NCI-H1105 (cell line): ENCODE results near the gene ULK4.

ENCODE experiments used
- DNase-seq: peaks from one replicate; lab custom pipeline; 2025; lab: John Stamatoyannopoulos, UW

ULK4 gene

DNA sequence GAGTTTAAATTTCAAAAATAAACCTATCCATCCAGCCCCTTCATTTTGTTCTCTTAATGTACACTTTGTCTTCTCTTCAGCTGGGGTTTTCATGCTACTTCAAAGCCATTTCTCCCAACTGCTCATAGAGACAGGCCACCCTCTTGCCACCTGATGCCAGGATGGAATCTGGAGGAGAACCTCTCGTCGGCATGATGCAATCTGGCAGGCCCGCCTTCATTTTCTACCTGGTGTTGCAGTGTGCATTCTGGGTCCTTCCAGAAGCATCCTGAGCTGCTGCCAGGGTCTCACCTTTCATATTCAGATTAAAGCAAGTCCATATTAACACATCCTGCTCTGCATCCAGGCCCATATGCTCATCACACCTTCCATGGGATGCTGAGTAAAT lies 701.8 kb downstream of the ULK4 start:
- DNase-seq, result no peak

DNA sequence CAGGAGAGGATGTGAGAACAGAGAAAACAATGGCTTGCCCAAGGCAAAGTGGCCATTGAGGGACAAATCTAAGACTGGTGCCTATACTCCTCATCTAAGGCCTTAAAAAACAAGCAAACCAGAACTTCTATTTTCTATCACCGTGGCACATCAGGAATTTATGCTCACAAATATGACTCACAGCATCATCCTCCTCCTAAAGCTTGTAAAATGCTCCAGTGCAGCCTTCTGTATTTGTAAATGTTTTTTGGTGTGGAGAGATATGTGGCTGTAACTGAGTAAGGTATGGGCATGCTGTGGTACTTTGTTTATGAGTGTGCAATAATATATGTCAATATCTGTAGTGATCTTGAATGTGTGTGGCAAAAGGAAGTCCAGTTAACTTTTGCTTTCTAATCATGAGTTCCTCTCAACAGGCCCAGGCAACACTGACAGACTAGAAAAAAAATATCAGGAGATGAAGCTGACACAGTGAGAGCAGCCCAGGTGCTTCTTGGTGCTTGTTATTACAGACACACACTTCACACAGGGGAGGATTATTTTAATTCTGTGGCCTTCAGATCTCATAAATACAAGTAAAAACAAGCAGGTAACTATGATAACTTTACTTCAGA lies 702.3 kb downstream of the ULK4 start:
- no peak for DNase-seq

DNA sequence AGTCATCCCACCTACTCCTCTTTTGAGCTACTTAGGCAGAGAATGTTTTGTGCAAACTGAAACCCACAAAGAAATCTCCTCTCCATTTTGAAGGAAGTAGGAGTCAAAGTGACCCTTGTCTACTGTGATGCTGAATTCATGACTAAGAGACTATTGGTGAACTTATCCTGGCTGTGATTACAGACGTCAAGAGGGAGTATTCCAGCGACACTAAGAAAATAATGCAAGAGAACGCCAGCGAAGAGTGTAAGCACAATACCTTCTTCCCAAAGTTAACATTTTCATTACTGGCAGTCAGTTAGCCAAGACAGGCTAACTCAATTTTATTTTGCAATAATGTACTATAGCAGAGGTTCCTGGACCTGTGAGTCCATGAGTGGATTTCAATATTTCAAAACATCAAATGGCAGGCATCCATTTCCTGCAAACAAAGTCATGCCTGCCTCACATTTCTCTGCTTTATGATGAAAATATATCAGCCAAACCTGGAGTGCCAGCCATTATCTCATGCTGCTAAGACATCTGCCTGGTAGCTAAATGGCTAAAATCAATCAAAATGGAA lies 703.6 kb downstream of the ULK4 start:
- DNase-seq, result no peak

DNA sequence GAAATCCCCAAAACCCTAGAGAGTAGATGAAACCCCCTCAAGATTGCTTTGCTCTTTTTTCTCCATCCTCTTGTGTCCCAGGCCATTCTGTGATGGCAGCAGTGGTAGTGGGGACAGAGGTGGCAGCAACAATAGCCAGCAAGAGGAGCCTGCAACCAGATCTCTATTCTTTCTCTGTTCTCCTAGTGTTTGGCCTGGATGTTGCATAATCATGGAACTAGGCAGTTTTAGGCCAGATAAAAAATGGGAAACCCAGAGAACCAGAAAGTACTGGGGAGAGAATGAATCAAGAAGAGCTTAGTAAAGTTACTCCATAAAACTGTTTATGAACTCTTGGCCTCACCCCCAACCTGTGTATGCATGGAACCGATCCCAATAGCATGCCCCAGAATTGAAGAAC lies 710.3 kb downstream of the ULK4 start:
- no peak for DNase-seq

DNA sequence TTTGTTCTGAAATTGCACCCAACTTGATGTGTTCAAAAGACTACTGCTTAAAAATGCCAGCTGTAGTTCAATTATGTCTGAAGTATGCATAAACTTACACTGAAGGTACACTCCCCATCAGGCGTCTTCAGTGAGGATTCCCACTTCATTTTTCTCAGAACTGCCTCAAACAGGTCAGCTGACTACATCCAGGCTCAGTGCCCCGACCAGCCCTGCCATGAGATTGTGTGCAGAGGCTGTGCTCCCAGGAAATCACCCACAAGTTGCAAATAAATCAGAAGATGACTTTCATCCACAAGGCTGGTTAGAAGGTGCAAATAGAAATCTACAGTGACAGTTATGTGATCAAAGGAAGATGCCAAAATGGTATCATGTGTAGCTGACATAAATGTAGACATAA lies 711.1 kb downstream of the ULK4 start:
- DNase-seq, result no peak

DNA sequence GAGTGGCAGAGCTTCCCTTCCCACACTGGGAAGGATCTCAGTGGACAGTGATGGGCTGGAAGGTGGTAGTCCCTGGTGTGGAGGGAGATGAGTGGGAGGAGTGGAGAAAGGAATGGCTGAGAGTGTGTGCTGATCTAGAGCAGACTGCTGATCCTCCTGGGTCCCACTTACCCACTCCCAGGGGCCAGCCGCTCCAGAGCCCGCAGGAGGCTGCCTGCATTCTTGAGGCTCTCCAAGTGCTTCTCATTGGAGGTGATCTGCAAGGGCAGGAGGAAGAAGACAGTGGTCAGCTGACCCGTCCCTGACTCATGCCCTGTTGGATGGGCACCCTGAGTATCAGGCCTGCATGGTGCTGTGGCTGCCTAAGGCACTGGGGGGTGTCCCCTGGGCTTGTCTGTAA lies 712.6 kb downstream of the ULK4 start:
- DNase-seq, result no peak

DNA sequence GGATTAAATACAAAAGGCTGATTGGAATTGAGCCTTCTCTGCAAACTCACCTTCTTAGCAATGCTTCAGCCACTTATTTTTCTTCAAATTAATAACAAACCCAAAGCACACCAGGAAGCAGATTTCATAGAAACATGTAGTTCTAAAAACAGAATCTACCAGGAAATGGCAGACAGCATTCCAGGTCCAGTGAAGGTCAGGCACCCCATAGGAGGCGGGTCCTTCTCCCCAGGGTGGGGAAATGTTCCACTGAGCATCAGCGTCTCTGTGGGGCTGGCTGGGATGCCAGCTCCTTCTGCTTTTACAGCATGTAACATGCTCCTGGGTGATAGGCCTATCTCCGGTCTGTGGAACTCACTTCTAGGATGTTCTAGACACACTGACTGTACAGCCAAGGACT lies 713.4 kb downstream of the ULK4 start:
- DNase-seq, result no peak

DNA sequence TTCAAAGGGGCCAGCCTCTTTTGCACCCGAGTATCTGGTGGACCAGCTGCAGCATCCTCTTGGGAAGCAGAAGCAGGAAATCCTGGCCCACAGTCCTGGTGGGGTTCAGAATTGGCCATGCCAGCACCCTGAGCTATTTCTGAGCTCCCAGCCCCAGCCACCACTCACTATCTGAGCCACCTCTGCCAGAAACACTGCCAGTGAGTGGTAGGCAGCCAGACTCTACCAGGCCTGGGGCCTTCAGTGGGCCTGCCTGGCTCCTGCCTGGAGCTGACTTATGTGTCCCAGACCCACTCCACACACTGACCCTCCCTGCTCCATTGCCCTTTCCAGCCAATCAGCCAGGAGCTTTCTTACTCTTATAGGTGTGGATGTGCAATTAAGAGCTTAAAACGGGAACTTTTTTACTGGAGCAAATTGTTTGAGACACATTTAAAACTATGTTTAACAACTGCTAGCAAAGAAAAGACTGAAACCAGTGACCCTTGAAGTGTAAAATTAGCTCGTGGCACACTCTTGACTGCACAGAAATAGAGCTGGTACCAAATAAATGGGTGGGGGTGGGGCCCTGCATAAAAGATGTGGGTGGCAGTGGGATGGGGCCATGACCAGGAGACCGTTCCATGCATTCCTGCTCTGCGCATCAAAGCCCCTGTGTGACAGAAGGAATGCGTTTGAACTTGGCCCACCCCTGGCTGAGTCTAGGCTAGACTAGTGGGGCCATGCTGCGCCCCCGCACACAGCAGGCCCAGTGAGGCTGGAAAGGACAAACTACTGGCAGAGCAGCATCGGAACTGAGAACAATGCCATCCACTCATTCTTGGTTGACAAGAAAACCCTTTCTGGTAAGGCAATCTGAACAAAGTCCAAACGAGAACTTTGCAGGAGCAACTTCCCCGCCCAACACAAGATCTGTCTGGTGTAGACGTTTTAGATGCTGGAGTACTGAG lies 714.6 kb downstream of the ULK4 start:
- no peak for DNase-seq

DNA sequence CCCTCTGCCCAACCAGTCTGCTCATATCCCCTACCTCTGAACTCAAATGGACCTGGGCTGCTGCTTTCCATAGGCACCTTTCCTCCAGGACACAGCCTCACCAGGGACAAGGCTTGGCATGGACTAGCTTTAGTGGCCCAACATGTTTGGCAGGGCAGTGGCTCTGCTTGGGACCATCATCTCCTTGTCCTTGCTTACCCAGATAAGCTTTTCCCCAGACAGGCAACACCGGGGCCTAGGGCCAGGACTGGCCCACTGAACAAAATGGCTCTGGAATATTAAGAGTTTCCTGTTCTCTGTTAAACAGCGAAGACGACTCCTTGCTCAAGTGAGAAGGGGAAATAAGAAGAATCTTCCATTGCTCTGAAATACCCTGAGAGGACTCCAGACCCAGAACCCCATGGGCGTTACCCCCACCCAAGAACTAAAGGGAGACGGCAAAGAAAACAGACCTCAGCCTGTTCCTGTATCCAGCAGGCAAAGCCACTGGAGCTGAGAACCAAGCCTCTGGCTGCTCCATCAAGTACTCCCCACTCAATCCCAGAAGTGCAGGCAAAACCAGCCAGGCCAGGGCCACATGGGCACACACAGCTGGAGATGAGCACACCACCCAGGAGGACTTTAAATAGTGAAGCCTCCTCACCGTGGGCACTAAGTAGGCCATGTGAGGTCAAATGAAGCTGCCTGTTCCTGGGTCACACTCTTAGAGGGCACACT lies 717.1 kb downstream of the ULK4 start:
- DNase-seq, result no peak

DNA sequence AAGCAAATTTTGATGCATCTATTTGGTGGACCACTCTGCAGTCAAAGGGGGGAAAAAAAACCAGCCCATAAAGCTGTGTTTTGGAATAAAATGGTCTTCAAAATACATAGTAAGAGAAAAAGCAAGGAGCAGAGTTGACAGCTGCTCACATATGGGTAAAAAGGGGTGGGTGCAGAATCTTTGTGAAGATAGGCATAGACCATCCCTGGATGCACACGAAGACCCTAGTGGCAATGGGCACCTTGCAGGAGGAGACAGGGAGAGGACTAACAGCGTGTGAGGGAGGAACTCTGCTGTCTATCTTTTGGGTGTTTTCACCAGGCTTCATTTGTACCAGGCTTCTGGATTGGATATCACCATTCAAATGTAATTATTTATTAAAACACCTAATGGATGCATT lies 718.7 kb downstream of the ULK4 start:
- no peak for DNase-seq

DNA sequence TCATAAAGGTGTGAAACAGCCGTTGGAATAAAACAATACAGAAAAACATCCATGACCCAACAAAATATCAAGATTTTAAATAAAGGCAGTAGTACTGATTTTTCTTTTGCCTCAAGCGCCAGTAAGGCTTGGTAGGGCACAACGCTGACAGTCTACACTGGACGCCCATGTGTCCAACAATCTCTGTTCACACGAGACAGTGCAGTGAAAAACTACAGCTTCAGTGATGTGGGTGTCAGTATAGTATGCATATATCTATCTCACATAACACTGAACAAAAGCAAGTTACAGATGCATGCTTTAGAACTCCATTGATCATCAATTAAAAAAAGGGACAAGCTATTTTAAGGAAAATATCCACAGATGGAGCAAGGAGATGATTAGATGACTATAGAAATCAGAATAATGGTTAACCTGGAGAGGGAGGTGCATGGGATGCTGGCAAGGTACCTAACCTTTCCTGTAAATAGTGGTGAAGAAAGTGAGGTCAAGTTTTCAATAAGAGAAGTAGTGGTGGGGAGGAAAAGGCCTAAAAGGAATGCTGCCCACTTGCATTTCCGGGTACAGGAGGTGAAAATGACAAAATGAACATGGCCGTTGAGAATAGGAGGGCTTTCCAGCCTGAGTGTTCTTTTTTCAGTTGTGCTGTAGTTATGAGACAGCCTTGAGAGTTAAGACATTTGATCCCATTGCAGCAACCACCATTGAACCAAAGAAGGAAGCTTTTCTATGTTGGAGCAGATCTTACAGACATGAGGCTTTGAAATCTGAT lies 719.9 kb downstream of the ULK4 start:
- no peak for DNase-seq

DNA sequence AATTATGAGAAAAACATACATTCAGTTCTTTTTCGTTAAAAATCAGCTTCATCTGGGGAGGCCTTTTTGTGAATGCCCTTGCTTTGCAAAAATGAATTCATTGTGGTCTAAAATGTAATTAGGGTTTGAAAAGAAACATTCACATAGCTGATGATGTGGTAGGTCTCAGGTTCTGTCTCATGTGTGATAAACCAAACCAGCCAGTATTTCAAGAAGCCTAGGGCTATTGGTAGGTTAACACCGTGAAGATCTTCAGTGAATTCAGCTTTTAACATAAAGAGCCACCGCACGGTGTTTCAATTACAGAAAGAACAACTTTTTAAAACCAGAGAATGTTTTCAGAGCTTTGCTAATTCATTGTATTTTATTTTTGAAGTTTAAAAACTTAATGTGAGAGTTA lies 720.7 kb downstream of the ULK4 start:
- DNase-seq, result no peak

DNA sequence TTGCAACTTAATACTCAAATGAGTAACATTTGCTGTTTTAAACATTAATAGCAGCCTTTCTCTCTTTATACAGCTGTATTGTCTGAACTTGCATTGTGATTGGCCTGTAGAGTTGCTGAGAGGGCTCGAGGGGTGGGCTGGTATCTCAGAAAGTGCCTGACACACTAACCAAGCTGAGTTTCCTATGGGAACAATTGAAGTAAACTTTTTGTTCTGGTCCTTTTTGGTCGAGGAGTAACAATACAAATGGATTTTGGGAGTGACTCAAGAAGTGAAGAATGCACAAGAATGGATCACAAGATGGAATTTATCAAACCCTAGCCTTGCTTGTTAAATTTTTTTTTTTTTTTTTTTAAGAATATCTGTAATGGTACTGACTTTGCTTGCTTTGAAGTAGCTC lies 722.3 kb downstream of the ULK4 start:
- no peak for DNase-seq

DNA sequence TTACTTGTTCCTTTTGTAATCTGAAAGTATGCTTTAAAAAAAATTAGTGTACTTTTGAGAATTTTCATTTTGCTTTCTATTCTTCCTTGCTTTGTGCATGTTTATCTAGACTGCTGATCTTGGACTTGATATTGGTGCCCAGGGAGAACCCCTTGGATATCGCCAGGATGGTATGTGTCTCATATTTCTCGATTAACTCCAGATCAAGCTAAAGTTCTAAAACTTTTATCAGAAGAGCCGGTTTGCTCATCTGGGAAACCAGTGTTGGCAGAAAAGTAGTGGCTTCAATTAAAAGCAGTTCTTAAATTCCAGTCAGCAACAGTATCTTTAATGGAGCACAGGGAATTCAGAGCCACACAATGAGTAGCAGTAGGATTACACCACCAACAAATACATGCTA lies 724.0 kb downstream of the ULK4 start:
- no peak for DNase-seq

DNA sequence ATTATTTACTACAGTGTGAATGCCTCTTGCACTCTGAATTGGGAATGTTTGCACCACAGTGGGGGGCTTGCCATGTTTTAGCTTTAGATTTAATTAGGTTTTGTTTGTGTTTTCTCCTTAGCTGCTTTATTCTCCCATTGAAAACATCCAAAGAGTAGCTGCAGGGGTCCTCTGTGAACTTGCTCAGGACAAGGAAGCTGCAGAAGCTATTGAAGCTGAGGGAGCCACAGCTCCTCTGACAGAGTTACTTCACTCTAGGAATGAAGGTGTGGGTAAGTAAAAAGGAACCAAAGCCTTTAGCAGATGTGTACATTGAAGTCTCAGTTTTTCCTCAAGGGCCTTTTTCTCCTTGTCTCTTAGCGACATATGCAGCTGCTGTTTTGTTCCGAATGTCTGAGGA lies 725.7 kb downstream of the ULK4 start:
- no peak for DNase-seq

DNA sequence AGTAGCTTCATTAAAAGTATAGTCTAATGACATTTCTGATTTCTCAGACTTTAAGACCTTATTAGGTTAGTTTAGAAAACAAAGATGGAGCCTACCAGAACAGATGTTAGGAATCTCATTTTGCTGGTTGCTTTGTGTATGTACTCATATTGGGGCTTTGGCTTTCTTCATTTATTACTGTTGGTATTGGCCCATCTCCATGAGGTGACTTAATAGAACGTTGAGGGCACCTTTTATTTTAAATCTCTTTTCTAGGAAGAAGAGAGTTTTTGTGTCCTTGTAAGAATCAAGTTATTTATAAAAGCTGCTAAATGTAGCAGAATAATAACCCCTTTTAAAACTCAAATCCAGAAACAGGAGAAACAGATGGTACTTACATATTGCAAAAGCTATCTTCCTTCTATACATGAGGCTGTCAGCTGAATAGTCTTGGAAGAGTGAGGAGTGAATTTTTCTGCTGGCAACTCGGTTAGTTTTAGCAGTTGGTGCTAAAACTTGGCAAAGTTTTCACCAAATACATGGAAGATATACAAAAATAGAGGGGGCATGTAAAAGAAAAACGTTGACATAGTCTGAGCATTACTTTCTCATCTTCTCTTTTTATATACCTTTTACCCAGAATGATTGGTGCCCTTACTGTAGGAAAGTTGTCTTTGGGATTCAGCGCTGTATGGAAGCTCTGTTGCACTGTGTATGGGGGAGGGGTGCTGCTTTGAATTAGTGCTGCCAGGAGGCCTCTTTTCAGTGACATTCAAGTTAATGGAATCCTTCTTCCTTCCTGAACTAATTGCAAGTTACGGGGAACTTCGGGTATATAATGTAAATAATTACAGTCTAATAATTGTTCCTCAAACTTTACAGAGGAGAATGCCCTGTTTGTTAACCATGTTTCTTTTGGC lies 726.8 kb downstream of the ULK4 start:
- DNase-seq, result no peak

DNA sequence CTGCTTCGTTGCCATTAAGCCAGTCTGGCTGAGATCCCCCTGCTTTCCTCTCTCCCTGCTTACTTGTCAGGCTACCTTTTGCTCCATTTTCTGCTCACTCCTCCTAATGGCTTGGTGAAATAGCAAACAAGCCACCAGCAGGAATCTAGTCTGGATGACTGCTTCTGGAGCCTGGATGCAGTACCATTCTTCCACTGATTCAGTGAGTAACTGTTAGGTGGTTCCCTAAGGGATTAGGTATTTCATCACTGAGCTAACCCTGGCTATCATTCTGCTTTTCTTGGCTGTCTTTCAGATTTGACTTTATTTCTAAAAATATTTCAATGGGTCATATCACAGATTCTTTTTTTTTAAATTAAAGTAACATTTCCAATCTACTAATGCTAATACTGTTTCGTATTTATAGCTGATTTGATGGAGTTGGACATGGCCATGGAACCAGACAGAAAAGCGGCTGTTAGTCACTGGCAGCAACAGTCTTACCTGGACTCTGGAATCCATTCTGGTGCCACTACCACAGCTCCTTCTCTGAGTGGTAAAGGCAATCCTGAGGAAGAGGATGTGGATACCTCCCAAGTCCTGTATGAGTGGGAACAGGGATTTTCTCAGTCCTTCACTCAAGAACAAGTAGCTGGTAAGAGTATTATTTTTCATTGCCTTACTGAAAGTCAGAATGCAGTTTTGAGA lies 737.6 kb downstream of the ULK4 start:
- DNase-seq, result no peak

DNA sequence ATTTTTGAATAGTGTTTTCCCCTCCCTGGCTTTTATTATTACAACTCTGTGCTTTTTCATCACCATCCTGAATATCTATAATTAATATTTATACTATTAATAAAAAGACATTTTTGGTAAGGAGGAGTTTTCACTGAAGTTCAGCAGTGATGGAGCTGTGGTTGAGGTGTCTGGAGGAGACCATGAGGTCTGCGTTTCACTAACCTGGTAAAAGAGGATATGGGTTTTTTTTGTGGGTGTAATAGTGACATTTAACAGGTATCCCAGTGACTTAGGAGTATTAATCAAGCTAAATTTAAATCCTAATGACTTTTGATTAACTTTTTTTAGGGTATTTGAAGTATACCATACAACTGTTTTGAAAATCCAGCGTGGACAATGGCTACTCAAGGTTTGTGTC lies 738.2 kb downstream of the ULK4 start:
- DNase-seq, result no peak

DNA sequence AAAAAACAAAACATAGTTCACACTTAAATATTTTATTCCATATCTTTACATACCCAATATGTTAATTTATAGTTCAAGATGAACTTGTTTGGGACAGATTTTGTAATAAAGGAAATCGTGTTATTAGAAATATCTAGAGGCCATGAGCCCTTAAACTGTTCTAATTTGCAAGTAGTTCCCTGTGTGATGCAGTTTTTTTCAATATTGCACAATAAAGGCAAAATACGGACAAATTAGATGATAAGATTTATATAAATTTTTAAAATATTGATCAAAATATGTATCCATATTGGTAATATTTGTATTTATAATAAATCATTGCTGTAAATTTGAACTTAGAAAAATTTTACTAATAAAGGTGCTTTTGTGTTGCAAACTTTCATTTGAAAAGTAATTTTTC lies 738.8 kb downstream of the ULK4 start:
- DNase-seq, result no peak

DNA sequence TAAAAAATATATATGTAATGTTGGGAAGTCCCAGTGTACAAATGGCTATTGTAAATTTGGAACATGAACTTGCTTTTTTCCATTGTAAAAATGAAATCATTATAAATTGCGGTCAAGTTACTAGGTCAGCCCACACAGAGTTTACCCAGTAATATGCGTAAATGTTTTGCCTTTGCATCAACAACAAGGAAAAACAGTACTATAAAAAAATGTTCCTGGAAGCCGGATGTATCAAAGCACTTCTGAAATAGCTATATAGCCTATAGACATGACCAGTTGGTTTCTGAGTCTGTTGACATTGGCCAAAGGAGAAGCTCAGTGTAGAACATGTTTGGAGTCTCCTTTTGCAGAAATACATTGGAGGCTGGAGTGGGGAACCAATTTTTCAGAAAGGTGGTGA lies 739.4 kb downstream of the ULK4 start:
- DNase-seq, result no peak
